Spleen (tissue), 11 donors: ENCODE results near the gene PTX3. TPM values are rescaled to one million over a fixed set of nuclear protein-coding genes. Genes with fewer than 3 reads are reported as not detected.

ENCODE experiments used
- DNase-seq: peaks from one replicate; pipeline ENCODE4 v3.0.0-alpha.2; 2020
- H3K27ac ChIP-seq, 8 donors: fragments of 200-600 bp; sonication (generic) in 7 of 8; 1 replicate in 4 of 8; 2 replicates in 4 of 8; pipeline versions ENCODE4 v1.5.0 to v1.8.0; 2016 to 2021; ENCODE audit warnings: inconsistent platforms in 4 of 8, mild to moderate bottlenecking in 4 of 8, moderate library complexity in 1 of 8
- H3K27me3 ChIP-seq, 7 donors: fragments of 200-600 bp; sonication (generic) in 6 of 7; replicated peaks in 1 of 7; 1 replicate in 4 of 7; 2 replicates in 3 of 7; pipeline versions ENCODE4 v1.5.0 to v1.8.0; 2016 to 2021; ENCODE audit warnings: inconsistent platforms in 3 of 7, mild to moderate bottlenecking in 1 of 7
- H3K36me3 ChIP-seq, 6 donors: fragments of 200-600 bp; sonication (generic) in 5 of 6; 1 replicate in 4 of 6; 2 replicates in 2 of 6; pipeline versions ENCODE4 v1.5.0 to v1.8.0; 2016 to 2021; ENCODE audit warnings: inconsistent platforms in 2 of 6
- H3K4me1 ChIP-seq, 6 donors: fragments of 200-600 bp; sonication (generic) in 5 of 6; 1 replicate in 3 of 6; 2 replicates in 3 of 6; pipeline versions ENCODE4 v1.5.0 to v1.8.0; 2016 to 2021; ENCODE audit warnings: inconsistent platforms in 3 of 6
- H3K4me3 ChIP-seq, 8 donors: fragments of 200-600 bp; sonication (generic) in 7 of 8; 1 replicate in 4 of 8; 2 replicates in 4 of 8; pipeline versions ENCODE4 v1.5.0 to v1.8.0; 2016 to 2021; ENCODE audit warnings: inconsistent platforms in 4 of 8, mild to moderate bottlenecking in 4 of 8, moderate library complexity in 2 of 8
- H3K9me3 ChIP-seq, 8 donors: fragments of 200-600 bp; sonication (generic) in 7 of 8; 1 replicate in 4 of 8; 2 replicates in 4 of 8; pipeline versions ENCODE4 v1.5.0 to v1.8.0; 2016 to 2021; ENCODE audit warnings: inconsistent platforms in 4 of 8
- POLR2A ChIP-seq, 3 donors: fragments of 450-650 bp; IDR thresholded peaks; one replicate each; pipeline ENCODE4 v1.5.1; 2017; ENCODE audit warnings: antibody characterized with exemption in 3 of 3, mild to moderate bottlenecking in 1 of 3
- POLR2AphosphoS5 ChIP-seq, 3 donors: sonication (generic); formaldehyde crosslinking; IDR thresholded peaks; one replicate each; pipeline ENCODE4 v1.5.1; 2017; ENCODE audit warnings: antibody characterized with exemption in 3 of 3
- WGBS, 5 donors: extraction: QIAGEN DNeasy Blood & Tissue Kit in 3 of 5; methylation state at CpG; one replicate each; pipeline versions ENCODE4 v1.1.5 to v1.1.7; 2013 to 2018; 5-methylcytosine and 5-hydroxymethylcytosine counted together
- intact Hi-C: fragments of 100-400 bp; cut with DNase I; formaldehyde crosslinking; loops from one replicate; pipeline ENCODE4 v1.15.0; 2023; ENCODE audit warnings: low total_unique reads
- polyA plus RNA-seq, 3 donors: library from polyadenylated mRNA; stranded (reverse); fragments of 200-250 nt; gene quantifications; one replicate each; pipeline ENCODE4 v1.2.1, GENCODE V29; 2013
- total RNA-seq, 7 donors: library from RNA; depleted of rRNA in 3 of 7; stranded (reverse); fragments of >200 nt in 3 of 7; fragmentation: NEBNext Ultra II Directional in 4 of 7; extraction: Animal tissue kit (Norgen Biotek cat#: 25700) in 4 of 7; gene quantifications; one replicate each; pipeline versions ENCODE4 v1.1.0 to v1.2.1, GENCODE V29; 2016 to 2021
- TF ChIP-seq, protein P1 (sequence below), 11 experiments: fragments of 200-600 bp in 7 of 11; fragments of 450-650 bp in 4 of 11; sonication (generic) in 4 of 11; IDR thresholded peaks in 8 of 11; conservative IDR thresholded peaks in 3 of 11; 1 replicate in 7 of 11; 2 replicates in 4 of 11; pipeline versions ENCODE4 v1.4.0 to v1.8.0; 2016 to 2021; ENCODE audit warnings: antibody characterized with exemption in 11 of 11, inconsistent platforms in 4 of 11, mild to moderate bottlenecking in 1 of 11
- donor health status: healthy with polysubstance abuse.
- donor health status: DM: no; HTN: no; CAD: no; lungs with moderate emphysema.
- donor health status: DM: no; HTN: no; CAD: no.
- donor health status: Bipolar disorder and iron deficiency.
- donor health status: healthy.
- donor health status: DM: no; HTN: no; CAD: no.
- donor health status: DM: yes; HTN: yes; CAD: no.

Gene PTX3
- total and polyA plus RNA-seq, 10 donors, result 3.3 to 26.5 (median 20.7) TPM

DNA sequence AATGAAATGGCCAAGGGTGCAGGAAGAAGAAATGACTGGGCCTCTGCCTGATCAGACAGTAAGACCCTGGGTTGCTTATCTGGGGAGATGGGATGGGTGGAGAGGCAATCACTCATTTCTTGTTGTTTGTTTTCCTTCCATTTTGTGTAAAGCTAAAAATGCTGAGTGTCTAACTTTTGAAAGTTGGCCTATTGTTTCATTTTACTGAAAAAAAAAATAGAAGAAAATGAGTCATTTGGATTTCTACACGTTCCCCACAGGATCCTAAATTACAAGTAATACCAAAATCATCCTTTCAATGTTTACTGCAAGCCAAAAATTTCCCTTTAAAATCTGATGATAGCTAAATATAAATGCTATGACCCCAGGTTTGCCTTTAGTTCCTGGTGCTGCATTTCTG lies 30.6 kb downstream of the PTX3 start:
- Histone ChIP-seq H3K4me1 (peaks cover 0 to 4% (median 0%) of the 10 kb centered on the region in 6 donors), H3K36me3 (no peaks in the 10 kb centered on the region), H3K9me3 (no peaks in the 10 kb centered on the region), H3K4me3 (no peak overlapping the region), H3K27ac (peak overlapping the region in 1 of 8 donors; percentile 54), H3K27me3 (no peaks in the 10 kb centered on the region)
- no peak for TF ChIP-seq POLR2AphosphoS5 (IDR thresholded peaks at IDR 0.05)
- intact Hi-C loops, result no loop called here
- 34 to 64% (median 45%) methylated on average over 1 of the region's 1 CpG for WGBS, 5 donors
- DNase-seq, result no peak

- no peak for TF ChIP-seq POLR2AphosphoS5 (IDR thresholded peaks at IDR 0.05)
- intact Hi-C loops, result no loop called here
- Histone ChIP-seq H3K27me3 (no peaks in the 10 kb centered on the region), H3K4me1 (peaks cover 0 to 4% (median 0%) of the 10 kb centered on the region in 6 donors), H3K27ac (peak overlapping the region in 3 of 8 donors; percentile 24 to 57 (median 42)), H3K36me3 (no peaks in the 10 kb centered on the region), H3K9me3 (no peaks in the 10 kb centered on the region), H3K4me3 (no peak overlapping the region)
- no peak for DNase-seq
- WGBS, 5 donors, result 61 to 76% (median 66%) methylated on average over 7 of the region's 7 CpGs
Observed at GRCh38 chr3:157469561-157470294, 33.1 kb downstream of the PTX3 start.

GRCh38 chr3:157471064-157471463 lies 34.4 kb downstream of the PTX3 start:
- WGBS, 5 donors, result 76 to 88% (median 80%) methylated on average over 1 of the region's 1 CpG
- DNase-seq, result no peak
- no peaks in the 10 kb centered on the region for H3K9me3 ChIP-seq
- no peaks in the 10 kb centered on the region for H3K27me3 ChIP-seq
- intact Hi-C loops, result no loop called here
- H3K4me1 ChIP-seq, result peaks cover 0 to 4% (median 0%) of the 10 kb centered on the region in 6 donors
- H3K36me3 ChIP-seq, result no peaks in the 10 kb centered on the region
- H3K4me3 ChIP-seq, result no peak overlapping the region
- TF ChIP-seq, protein P1, sequence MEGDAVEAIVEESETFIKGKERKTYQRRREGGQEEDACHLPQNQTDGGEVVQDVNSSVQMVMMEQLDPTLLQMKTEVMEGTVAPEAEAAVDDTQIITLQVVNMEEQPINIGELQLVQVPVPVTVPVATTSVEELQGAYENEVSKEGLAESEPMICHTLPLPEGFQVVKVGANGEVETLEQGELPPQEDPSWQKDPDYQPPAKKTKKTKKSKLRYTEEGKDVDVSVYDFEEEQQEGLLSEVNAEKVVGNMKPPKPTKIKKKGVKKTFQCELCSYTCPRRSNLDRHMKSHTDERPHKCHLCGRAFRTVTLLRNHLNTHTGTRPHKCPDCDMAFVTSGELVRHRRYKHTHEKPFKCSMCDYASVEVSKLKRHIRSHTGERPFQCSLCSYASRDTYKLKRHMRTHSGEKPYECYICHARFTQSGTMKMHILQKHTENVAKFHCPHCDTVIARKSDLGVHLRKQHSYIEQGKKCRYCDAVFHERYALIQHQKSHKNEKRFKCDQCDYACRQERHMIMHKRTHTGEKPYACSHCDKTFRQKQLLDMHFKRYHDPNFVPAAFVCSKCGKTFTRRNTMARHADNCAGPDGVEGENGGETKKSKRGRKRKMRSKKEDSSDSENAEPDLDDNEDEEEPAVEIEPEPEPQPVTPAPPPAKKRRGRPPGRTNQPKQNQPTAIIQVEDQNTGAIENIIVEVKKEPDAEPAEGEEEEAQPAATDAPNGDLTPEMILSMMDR (IDR thresholded peaks at IDR 0.05 in 8 of 11, conservative IDR thresholded peaks at IDR 0.05 in 3 of 11), result no peak
- TF ChIP-seq POLR2A (IDR thresholded peaks at IDR 0.05) (no peak), POLR2AphosphoS5 (IDR thresholded peaks at IDR 0.05) (no peak)
- H3K27ac ChIP-seq, result no peak overlapping the region

- Histone ChIP-seq H3K9me3 (no peaks in the 10 kb centered on the region), H3K27ac (no peak overlapping the region), H3K4me1 (peaks cover 0 to 4% (median 0%) of the 10 kb centered on the region in 6 donors), H3K36me3 (no peaks in the 10 kb centered on the region), H3K27me3 (no peaks in the 10 kb centered on the region), H3K4me3 (no peak overlapping the region)
- intact Hi-C loops, result no loop called here
- no peak for DNase-seq
- TF ChIP-seq POLR2AphosphoS5 (IDR thresholded peaks at IDR 0.05) (no peak), POLR2A (IDR thresholded peaks at IDR 0.05) (no peak)
- TF ChIP-seq, protein P1 (IDR thresholded peaks at IDR 0.05 in 8 of 11, conservative IDR thresholded peaks at IDR 0.05 in 3 of 11), result no peak
- 95 to 100% (median 98%) methylated on average over 1 of the region's 1 CpG for WGBS, 5 donors
Observed at GRCh38 chr3:157472648-157473047, 36.0 kb downstream of the PTX3 start.

- no peaks in the 10 kb centered on the region for H3K9me3 ChIP-seq
- TF ChIP-seq, protein P1 (IDR thresholded peaks at IDR 0.05 in 8 of 11, conservative IDR thresholded peaks at IDR 0.05 in 3 of 11), result no peak
- TF ChIP-seq POLR2AphosphoS5 (IDR thresholded peaks at IDR 0.05), result no peak
- TF ChIP-seq POLR2A (IDR thresholded peaks at IDR 0.05), result no peak
- intact Hi-C loops, result no loop called here
- H3K27ac ChIP-seq, result no peak overlapping the region
- no peak overlapping the region for H3K4me3 ChIP-seq
- H3K27me3 ChIP-seq, result no peaks in the 10 kb centered on the region
- 27 to 89% (median 57%) methylated on average over 1 of the region's 1 CpG for WGBS, 5 donors
- H3K4me1 ChIP-seq, result no peaks in the 10 kb centered on the region
- H3K36me3 ChIP-seq, result no peaks in the 10 kb centered on the region
- no peak for DNase-seq
Observed at GRCh38 chr3:157475921-157476414, 39.3 kb downstream of the PTX3 start.
